EL (cell line): ENCODE results near the gene ZSCAN16.
"Not testable (repeated sequence)": the region's sequence is repeated elsewhere in the genome, so short reads cannot be mapped to it uniquely, and the experiment has no call there.

Source experiments
- DNase-seq: peaks from one replicate; pipeline ENCODE4 v3.0.0-alpha.2; 2016

ZSCAN16 gene

DNA sequence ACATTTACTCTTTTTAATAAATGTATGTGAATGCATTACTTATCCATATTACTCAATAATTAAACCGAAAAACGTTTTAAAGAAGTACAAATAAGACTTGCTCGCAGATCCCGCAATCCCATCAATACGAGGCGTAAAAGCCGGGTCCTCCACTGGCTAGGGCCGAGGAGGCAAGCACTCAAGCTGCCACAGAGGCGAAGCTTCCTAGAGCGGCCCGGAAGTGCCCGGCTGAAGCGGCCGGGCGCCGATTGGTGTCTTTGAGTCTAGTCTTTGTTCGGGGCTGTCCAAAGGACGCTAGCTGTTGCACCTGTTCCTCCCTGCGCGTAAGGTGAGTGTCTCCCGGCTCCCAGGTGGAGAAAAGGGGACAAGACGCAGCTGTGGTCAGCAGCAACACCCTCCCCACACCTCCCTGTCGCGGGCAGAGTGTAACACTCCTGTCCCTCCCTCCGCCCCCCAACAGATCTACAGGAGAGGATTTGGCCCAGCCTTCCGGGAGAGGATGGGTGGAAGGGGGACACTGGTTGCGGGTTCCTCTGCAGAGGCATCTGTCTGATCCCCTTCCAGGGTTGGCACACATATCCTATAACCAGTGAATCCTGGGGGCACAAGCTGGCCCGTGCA is at the start of gene ZSCAN16:
Gene ZSCAN16 (plus strand): TSS at position 260 of the 621 bp plus-strand sequence. CDS start 835 bp downstream, outside the sequence.
- DNase-seq: peak; percentile 83

DNA sequence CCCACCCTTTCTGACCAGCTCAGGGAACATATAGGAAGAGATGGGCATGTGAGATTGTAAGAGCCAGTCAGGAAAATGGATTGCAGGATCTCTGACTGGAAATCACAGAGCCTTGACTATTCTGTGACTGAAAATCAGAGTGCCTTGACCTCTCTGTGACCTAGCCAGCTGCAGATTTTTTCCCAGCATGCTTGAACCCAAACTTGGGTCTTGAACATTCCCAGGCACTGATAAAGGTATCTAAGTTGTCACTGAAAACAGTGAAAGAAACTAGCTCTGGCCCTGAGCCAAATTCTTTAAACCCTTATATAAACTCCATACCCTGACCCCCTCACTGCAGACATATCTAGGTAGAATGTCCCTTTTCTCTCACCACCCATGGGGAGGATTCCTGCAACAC is 46.4 kb upstream of the ZSCAN16 start:
- no peak for DNase-seq

DNA sequence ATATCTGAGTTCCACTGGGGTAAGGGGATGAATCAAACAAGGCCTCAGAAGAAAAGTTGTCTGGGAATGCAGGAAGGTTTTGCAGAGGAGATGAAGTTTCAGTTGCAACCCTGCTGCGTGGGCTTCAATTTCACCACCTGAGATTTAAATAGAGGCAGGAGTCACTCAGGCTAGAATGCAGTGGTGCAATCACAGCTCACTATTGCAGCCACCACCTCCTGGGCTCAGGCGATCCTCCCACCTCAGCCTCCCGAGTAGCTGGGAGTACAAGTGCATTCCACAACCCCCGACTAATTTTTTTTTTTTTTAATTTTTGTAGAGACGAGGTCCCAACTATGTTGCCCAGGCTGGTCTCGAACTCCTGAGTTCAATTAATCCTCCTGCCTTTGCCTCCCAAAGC is 45.6 kb upstream of the ZSCAN16 start:
- DNase-seq: no peak

DNA sequence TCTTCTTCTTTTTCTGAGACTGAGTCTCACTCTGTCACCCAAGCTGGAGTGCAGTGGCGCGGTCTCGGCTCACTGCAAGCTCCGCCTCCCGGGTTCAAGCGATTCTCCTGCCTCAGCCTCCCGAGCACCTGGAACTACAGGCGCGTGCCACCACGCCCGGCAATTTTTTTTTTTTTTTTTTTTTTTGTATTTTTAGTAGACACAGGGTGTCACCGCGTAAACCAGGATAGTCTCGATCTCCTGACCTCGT is 44.1 kb upstream of the ZSCAN16 start, which contains the start of gene ZNF165:
Gene ZNF165 (plus strand): TSS at position 188 of the 250 bp plus-strand sequence. CDS start 4,913 bp downstream, outside the sequence.
- DNase-seq: not testable (repeated sequence)

DNA sequence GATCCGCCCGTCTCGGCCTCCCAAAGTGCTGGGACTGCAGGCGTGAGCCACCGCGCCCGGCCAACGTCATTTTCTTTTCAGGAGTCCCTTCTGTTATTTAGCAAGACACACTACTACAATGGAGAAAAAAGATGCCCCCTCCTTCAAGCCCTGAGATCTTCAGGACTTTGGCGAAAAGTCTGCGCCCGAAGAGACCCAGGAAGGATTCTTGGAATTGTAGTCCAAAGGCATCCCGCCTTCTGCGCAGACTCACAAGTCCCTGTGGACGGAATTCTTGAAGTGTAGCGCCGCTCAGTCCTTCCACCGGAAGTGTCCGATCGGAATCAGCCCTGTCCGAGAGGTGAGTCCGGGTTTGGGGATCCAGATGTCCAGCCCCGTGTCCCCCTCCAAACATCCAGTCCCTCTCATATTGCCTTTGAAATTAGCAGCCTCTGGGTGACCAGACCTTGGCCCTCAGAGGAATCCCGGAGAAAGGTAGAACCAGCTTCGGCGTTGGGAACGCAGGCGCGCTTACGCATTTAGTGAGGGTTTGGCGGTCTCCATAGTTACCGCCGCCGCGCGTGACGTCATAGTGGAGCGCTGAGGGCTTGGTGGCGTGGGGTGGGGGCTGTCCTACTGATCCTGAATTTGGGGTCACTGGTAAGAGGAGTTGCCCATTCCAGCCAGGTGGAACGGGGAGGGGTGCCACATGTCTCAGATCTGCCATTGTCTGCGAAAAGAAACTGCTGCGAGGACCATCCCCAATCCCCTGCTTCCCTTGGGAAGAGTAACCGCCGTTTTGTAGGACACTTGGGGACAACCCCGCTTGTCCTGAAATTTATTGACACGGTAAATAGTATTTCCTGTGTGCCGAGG is 43.6 kb upstream of the ZSCAN16 start:
- DNase-seq: peak; percentile 94

DNA sequence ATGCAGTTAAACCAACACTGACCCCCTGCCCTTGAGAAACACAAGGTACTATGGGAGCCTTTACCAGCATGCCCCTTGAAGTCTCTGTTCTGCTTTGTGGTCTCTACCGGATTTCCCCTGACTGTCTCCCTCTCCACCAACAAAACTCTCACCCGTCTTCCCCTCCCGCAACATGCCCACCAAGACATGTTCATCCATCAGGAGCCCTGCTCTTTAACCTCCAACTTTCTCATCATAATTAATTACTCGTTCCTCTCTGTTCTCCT is 43.0 kb upstream of the ZSCAN16 start:
- no peak for DNase-seq

DNA sequence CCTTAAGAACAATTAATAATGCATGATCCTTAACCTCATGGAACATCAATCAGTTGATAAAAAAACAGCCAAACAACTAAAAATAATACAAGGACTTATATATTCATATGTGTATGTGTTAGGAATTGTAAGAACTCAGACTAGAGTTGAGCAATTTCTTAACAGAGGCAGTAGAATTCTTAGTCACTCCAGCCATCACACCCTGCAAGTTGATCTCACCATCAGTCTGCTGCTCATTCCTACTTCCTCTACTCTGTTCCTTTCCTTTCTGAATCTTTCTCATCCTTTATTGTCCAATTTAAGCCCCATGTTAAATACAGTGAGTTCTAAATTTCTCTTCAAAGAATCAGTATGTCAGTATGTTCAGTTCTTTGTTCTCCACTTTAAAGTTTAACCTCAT is 41.5 kb upstream of the ZSCAN16 start:
- DNase-seq: no peak

DNA sequence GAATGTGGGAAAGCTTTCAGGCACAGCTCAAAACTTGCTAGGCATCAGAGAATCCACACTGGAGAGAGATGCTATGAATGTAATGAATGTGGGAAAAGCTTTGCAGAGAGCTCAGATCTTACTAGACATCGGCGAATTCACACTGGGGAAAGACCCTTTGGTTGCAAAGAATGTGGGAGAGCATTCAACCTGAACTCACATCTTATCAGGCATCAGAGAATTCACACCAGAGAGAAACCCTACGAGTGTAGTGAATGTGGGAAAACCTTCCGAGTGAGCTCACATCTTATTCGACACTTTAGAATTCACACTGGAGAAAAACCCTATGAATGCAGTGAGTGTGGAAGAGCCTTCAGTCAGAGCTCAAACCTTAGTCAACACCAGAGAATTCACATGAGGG is 35.4 kb upstream of the ZSCAN16 start:
- no peak for DNase-seq

DNA sequence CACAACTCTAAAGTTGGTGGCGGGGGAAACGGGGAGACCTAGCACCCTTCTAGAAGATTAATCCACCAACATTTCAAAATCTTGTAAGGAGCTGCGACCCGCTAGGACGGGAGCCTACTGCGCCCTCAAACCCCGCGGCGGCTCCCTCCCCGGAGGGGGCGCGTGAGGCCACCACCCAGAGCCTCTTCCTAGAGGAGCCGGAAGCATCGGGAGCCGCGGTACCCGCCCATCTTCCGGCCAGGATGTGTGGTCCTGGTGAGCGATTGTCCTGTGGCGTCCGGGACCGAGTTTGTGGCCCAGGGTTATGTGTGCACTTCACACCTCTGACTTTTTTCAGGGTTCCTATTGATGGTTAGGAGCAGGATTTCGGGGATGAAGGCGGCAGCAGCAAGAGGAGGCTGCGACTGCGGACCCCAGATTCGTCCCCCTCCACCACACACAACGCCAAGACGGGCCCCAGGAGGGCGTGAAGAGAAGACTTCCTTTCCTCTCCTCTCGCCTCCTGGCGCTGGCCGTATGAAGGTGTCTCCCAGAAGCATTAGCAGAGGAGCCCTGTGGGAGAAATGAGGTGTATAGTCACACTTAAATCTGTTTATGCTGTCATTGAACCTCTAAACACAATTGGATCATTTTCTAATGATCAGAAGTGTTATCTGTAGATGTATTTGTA is 33.4 kb upstream of the ZSCAN16 start:
- peak; percentile 29 for DNase-seq

DNA sequence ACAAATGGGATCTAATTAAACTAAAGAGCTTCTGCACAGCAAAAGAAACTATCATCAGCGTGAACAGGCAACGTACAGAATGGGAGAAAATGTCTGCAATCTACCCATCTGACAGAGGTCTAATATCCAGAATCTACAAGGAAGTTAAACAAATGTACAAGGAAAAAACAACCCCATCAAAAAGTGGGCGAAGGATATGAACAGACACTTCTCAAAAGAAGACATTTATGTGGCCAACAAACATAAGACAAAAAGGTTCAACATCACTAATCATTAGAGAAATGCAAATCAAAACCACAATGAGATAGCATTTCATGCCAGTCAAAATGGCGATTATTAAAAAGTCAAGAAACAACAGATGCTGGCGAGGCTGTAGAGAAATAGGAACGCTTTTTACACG is 22.2 kb upstream of the ZSCAN16 start:
- not testable (repeated sequence) for DNase-seq

DNA sequence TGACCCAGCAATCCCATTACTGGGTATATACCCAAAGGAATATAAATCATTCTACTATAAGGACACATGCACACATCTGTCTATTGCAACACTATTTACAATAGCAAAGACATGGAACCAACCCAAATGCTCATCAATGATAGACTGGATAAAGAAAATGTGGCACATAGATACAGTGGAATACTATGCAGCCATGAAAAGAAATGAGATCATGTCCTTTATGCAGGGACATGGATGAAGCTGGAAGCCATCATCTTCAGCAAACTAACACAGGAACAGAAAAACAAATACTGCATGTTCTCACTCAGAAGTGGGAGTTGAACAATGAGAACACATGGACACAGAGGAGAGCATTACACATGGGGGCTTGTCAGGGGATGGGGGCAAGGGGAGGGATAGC is 21.7 kb upstream of the ZSCAN16 start:
- DNase-seq: not testable (repeated sequence)

DNA sequence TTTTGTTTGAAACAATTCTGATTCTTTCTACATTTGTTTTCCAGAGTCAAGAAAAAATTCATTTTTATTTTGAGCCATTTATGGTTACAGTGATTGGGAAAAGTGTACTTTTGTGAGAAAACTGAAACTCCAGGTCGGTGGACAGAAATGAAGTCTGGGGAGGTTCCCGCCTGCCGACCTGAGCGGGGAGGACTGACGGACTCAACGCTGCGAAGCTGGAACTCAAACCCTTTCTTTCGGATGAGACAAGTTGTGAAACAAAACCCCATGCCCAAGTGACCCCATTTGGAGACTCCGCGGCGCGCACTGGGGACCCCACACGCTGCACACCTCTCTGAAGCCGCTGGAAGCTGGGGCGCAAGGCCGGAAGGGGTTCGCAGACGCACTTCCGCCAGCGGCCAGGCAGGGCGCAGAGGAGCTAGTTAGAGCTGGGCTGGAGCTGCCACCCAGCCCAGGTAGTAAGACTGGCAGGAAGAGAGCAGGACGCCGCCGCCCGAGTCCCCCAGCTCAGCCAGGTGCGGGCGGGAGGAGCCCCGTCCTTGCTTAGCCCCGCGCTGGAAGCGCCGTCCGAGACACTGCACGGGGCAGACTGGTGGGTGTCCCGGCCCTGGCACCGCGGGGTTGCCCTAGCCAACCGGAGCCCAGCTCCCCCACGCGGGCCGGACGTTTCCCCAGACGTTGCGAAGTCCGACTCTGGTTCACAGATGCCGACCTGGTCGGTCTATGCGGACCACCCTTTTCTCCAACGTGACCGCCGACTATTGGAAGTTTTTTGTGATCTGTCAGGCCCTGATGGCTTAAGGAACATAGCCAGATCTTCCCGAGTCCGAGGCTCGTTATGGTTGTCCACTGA is 19.8 kb upstream of the ZSCAN16 start:
- DNase-seq: peak; percentile 76

DNA sequence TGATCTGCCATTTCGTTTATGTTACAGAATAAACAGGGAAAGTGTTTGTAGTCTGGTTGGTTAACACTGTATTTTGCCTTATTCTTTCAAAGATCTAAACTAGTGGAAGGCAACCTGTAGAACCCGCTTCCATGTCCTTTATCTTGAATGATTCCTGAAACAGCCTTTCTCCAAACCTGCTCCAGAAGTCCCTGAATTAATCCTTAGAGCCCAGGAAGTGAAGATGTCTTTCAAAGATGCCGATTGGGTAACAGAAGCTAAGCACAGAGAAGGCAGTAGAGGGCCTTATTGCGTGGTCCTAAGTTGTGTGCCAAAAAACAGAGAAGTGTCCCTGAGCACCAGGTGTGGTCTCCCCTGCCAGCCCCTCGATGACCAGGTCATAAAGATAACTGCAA is 19.2 kb upstream of the ZSCAN16 start:
- DNase-seq: peak; percentile 32

DNA sequence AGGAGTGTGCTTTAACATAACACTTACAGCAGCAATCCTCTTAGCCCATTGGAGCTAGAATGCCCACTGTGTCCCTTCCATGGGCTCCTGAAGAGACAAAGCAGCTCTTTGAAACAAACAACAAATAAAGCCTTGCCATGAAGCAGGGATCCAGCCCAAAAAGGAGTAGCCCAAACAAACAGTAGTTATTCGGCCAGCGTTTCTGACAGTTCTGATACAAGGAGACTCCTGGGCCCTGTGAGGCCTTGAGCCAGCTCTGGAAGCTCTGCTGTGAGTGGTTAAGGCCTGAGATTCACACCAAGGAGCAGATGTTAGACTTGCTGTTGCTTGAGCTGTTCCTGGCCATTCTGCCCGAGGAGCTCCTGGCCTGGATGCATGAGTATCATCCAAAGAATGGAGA is 16.9 kb upstream of the ZSCAN16 start:
- DNase-seq: no peak

DNA sequence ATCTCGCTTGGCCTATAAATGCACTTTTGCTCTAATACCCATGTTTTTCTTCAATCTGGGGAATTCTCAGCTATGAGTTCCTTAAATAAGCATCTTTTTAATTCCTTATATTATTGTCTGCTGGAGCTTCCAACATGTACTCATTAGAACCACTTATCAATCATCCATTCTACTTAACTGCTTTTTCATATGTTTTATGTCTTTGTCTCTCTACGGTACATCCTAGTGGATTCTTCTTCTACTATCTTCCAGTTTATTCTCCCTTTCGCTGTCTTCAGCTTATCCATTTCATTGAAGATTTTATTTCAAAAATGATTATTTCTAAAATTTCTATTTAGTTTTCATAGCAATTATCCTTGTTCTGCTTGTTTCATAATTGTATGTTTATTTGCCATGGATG is 12.4 kb upstream of the ZSCAN16 start:
- DNase-seq: no peak

DNA sequence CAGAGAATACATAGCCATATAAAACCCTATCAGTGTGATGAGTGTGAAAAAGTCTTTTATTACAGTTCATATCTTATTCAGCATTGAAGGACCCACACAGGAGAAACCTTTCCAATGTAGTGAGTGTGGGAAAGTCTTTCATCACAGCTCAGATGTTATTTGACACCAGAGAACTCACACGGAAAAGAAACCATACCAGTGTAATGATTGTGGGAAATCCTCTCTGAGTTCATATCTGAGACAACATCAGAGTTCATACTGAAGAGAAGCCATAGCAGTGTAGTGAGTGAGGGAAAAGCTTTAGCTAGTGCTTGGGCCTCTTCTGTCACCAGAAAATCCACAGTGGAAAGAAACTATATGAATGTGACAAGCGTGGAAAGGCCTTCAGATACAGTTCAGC is 8.6 kb upstream of the ZSCAN16 start:
- no peak for DNase-seq

DNA sequence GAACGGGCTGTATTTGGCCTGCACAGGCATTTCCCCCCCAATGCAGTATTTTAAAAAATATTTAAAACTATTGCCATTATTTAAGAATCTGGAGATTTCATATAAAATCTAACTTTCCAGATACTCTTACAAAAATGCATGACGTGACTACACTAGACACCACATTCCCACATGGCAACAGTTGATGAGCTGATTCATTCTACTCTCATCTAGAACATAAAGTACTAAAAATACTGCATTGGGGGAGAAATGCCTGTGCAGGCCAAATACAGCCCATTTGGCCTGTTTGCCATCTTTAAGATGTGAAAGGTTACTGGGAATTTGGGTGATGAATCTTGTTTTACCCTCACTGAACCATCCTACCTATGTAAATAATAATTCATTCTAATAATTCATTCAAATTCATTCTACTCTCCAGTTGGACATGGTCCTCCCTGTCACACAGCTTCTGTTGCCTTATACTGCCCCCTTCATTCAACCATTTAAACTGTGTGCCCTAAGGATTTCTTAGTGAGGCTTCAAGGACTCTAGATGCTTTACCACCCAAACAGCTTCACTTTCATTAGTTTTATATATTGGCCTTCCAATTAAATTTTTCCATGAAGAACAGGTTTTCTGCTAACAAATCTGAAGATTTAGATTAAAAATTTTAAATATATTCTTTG is 6.9 kb upstream of the ZSCAN16 start:
- DNase-seq: no peak

DNA sequence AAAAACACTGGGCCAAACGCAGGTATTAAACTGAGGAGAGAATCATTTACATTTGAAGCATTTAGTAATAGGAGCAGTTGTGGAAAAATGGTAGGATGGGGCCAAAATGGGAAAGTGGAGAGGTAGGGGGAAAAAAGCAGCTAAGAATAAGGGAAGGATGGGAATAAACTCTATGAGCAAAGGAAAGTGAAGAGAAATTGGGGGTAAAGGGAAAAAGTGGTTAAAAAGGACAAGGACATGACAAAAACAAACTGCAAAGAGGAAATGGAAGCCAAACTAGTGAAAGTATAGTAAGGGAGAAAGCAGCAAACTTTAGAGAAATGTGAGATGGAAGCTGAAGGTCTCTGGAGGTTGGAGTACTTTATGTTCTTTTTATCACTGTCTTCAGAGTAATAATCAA is 6.2 kb upstream of the ZSCAN16 start:
- DNase-seq: no peak

DNA sequence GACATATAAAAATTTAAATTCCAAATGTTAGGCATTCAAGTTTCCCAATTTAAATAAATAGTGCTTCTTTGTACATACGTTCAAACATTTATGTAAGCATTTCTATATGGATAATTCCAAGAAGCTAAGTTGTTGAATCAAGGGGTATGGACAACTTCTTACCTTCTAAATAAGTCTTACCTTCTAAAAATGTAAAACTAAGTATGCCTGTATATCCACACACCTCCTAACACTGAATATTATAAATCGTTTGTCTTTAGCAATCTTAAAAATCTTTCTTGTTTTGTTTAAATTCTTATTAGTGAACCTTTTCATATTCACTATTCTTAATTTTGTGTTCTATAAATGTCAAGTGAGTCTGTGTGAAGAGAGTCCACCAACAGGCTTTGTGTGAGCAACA is 2.5 kb upstream of the ZSCAN16 start:
- no peak for DNase-seq

DNA sequence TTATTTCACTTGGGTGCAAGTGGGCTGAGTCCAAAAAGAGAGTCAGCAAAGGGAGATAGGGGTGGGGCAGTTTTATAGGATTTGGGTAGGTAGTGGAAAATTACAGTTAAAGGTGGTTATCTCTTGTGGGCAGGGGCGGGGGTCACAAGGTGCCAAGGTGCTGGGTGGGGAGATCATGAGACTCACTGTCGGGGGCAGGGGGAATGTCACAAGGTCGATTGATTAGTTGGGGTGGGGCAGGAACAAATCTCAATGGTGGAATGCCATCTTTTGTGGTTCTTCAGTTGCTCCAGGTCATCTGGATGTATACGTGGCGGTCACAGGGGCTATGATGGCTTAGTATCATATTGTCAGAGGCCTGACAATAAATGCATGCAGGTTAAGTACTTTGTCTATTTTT is 2.1 kb upstream of the ZSCAN16 start:
- DNase-seq: not testable (repeated sequence)

DNA sequence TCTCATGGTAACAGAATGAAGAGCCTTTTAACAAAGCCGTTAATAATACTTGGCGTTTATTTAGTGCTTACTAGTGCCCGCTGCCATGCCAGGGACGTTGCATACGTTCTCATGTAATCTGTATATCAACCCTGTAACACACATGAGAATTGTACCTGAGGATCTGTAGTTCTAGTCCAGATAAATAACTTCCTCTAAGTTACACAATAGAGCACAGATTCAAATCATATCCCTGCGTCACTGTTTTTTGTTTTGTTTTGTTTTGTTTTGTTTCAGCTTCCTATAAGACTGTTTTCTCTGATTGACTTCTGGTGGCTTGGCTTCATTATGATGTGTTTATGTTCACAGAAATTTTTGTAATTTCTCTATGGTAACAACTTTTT is 553 bp downstream of the ZSCAN16 start:
- no peak for DNase-seq

DNA sequence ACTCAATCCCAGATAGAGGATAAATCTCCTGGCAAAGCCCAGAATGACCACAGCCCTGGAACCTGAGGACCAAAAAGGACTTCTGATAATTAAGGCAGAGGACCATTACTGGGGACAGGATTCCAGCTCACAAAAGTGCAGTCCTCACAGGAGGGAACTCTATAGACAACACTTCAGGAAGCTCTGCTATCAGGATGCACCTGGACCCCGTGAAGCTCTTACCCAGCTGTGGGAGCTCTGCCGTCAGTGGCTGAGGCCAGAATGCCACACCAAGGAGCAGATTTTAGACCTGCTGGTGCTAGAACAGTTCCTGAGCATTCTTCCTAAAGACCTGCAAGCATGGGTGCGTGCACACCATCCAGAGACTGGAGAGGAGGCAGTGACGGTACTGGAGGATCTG is 992 bp downstream of the ZSCAN16 start:
- no peak for DNase-seq

DNA sequence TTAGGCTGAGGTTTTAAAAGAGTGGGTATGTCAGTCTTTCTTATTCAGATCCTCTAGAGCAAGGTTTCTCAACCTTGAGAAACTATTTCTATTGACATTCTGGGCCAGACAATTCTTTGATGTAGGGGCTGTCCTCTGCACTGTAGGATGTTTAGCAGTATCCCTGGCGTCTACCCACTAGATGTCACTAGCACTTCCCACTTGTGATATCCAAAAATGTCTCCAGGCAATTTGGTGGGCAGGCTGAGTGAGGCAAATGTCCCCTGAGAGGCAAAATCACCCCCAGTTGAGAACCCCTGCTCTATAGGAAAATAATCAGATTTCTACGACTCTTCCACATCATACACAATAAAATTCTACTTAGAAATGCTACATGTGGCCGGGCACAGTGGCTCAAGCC is 9.6 kb downstream of the ZSCAN16 start:
- peak; percentile 59 for DNase-seq
